GM21576 (cell line): ENCODE results near the gene POLR2J.
A peak's percentile ranks its signal among the peaks of the same experiment; 100 is the strongest.
"Not testable (repeated sequence)": the region's sequence is repeated elsewhere in the genome, so short reads cannot be mapped to it uniquely, and the experiment has no call there.

Source experiments
- ATAC-seq: cut with Tn5 transposase; IDR thresholded peaks from one replicate; pipeline ENCODE4 v1.9.1; 2021; ENCODE audit warnings: mild to moderate bottlenecking, moderate library complexity; ENCODE audit not compliant: unreplicated experiment

Gene POLR2J

DNA sequence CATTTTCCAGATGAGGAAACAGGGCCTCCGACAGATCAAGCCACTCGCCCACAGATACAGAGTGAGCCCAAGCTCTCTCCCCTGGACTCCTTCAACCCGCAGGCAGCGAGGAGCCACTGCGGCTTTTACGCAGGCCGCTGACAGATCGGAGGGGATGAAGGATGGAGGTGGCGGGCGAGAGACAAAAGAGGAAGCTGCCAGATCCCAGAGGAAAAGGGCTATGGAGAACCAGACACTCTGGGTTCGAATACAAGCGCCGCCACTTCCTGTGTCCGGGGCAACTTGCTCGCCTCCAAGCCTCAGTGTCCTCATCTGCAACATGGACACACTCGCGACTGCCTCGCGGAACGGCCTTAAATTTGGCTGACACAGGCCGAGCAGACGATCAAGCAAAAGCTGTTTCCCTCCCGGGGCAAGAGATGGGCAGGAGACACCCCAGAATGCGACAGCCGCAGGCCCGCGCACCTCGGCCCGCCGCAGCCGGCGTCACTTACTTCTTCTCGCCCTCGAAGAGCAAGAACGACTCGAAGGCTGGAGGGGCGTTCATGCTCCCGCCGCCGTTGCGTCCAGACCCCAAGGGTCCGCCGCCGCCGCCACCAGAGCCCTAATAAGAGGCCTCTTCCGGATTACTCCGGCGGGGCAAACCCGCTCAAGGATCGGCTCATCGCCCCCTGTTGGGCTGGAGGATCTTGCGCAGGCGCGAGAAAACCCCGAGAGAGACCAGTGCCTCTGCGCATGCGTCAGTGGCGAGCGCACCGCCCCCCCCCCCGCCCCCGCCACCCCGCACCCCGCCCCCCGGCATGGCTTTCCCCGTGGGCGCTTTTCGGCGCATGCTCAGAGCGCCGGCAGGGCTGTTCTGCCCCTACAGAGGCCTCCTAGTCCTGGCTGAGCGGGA, at the start of gene POLR2J:
POLR2J (minus strand) TSS at position 609 of the 895 bp plus-strand sequence; CDS start at position 547, 62 bp downstream.
- peak; percentile 85 for ATAC-seq

DNA sequence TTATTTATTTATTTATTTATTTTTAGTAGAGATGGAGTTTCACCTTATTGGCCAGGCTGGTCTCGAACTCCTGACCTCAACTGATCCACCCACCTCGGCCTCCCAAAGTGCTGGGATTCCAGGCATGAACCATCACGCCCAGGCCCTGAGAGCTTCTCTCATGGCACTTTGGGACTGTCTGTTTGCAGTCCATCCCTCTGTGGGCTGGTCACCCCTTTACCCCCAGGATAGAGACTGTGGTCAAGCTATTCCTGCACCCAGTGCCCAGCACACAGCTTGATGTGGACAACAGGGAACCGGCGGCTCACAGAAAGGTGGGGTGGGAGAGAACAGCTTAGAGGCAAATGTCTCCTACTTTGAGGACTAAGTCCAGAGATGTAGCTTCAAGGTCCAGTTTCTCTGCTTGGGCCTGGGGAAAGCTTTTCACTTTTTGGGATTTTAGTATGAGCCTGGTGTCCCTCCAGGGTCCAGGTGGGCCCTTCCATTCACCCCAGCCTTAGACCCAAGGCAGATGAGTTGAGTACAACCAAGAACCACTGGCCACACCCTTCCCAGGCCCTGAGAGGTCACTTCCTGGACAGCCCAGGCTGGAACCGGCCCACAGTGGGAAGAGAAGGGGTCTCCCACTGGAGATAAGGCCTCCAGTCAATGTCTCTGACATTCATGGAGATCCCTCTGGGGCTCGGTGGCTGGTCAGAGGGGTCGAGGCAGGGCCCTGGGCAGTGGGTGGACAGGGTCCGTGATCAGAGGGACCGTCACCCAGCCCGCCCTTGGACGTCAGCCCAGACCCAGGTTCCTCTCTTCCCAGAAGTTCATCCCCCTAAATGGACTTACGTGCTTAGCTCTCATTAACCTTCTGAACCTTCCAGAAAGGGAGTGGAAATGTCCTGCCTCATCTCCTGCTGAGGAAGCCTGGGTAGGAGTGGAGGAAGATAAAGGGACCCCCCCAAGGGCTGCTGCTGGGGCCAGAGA, 49.4 kb upstream of the POLR2J start:
- ATAC-seq = not testable (repeated sequence)

DNA sequence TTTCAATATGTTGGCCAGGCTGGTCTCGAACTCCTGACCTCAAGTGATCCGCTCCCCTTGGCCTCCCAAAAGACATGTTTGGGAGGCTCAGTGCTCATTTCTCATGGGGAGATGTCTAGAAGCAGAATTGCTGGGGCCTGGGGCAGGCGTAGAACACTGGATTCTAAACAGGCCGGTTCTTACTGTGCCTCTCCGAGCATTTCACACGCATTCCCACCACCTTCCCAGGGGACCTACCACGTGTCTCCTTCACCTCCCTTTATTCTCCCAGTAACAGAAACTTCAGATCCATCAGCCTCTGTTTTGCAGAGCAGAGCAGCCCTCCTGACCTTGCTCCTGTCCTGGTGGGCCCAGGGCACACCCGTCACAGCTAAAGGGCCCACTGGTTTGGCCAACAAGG, 48.5 kb upstream of the POLR2J start:
- ATAC-seq = not testable (repeated sequence)

DNA sequence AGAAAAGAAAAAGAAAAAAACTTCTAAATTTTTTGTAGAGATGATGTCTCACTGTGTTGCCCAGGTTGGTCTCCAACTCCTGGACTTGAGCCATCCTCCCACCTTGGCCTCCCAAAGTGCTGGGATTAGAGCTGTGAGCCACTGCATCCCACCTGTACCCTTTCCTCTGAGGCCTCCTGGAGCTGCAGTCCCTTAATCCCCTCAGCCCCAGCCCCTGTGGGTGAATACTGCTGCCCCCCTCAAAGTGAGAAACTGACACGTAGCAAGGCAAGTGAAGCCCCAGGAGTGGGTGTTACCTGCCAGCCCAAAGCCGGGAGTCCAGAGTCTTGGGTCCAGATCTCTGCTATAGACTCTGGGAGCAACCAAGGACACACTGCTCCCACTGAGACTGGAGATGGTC, 46.1 kb upstream of the POLR2J start:
- not testable (repeated sequence) for ATAC-seq

DNA sequence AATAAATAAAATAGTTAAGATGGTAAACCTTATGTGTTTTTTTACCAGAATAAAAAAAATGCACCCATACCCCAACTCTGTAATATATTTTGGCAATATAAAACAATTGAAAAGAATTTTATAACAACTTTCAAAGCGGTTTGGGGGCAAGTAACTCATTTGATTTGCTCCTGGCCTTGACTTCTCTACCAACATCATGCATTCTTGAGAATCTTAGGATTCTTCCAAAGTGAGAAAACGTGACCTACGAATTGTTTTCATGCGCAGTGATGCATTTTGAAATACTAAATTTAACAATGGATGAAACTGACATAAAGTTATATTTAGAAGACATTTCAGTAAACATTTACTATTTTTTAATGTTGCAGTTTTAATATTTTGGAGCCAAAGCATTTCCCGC, 42.1 kb upstream of the POLR2J start:
- not testable (repeated sequence) for ATAC-seq

DNA sequence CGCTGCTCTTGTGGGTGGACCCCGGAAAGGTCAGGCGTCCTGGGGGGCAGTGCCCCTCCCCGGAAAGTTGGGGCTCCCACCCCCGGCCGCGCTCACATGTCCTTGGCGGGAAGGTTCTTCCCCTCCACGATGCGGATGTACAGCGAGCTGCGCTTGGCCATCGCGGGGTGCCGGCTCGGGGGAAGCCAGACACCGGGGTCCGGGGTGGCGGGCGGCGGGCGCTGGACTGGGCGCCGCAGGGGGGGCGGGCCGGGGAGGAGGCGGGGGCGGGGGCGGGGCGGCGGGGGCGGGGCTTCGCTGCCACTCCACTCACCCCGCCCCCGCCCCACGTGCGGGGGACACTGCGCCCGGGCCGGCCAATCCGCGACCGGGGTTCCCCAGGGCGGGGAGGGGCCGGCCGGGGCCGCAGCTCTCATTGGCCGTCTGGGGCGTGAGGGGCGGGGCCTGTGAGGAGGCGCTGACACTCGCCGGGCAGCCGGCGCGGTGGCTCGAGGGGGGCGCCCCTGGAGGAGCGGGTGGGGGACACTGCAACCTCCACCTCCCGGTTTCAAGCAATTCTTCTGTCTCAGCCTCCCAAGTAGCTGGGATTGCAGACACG, 38.9 kb upstream of the POLR2J start, which contains the start of gene RASA4B:
RASA4B (minus strand) TSS at position 228 of the 598 bp plus-strand sequence; CDS start at position 161, 67 bp downstream.
- ATAC-seq = peak; percentile 57

DNA sequence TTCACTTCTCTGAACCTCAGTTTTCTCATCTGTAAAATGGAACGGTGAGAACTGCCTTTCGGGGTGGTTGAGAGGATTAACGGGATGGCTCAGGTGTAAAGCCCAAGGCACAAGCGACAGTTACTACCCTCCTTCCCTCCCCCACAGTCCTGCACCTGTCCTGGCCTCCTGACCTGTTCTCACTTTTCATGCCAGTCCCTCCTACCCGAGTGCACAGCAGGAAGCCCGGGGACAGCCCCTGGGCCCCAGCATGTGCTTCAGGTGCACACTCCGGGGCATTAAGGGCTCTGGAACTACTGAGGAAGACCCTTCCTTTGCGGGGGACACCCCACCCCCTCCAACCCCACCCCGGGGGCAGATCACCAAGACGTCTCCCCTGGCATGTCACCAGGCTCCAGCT, 38.2 kb upstream of the POLR2J start:
- ATAC-seq = peak; percentile 23

DNA sequence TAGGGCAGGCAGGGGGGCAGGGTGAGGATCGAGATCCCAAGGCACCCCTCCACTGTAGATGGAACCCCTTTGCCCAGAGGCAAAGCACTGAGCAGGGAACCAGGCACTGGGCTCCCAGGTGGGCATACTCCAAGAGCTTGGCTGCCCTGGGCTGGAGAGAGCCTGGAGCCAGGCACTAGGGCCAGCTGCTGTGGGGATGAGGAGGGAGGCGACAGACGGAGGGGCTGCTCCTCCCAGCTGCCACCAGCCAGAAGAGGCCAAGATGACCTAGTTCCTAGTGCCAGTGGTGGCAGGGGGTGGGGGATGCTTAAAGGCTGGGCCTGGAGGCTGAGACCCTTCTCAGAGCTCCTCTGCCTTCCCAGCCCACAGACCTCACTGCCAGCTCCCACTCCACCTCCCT, 37.2 kb upstream of the POLR2J start:
- not testable (repeated sequence) for ATAC-seq

DNA sequence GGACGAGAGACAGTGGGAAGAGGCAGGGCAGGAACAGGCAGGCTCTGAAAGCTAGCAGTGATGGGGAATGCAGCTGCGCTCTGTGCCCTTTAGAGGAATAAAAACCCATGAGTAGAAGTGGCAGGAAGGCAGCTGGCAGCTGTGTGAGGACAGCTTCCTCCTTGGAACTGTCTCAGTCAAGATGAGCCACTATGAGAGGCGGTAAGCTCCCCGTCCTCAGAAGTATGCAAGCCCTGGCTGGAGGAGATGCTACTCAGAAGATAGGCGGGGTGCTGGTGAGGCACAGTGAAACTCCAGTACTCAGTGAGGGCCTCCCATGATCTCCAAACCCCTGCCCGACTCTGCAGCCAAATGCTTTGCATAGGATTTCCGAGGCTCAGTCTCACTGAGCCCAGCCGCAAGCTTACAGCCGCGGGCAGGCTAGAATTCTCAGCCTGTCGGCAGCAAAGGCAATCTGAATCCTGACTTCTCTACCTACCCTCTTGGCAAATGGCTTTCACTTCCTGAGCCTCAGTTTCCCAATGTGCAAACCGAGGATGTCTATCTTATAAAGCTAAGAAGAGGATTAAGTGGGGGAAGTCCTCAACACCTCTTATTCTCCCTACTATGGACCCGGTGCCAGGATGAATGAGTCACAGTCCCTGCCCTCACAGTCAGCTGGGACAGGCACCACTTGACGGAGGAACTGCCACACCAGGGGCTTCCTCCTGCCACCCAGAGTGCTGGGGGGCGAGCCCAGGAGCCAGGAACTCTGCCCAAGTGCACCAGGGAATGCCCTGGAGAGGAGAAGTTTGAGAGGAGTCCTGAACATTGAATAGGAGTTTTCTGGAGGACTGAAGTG, 36.4 kb upstream of the POLR2J start:
- ATAC-seq = peak; percentile 56

DNA sequence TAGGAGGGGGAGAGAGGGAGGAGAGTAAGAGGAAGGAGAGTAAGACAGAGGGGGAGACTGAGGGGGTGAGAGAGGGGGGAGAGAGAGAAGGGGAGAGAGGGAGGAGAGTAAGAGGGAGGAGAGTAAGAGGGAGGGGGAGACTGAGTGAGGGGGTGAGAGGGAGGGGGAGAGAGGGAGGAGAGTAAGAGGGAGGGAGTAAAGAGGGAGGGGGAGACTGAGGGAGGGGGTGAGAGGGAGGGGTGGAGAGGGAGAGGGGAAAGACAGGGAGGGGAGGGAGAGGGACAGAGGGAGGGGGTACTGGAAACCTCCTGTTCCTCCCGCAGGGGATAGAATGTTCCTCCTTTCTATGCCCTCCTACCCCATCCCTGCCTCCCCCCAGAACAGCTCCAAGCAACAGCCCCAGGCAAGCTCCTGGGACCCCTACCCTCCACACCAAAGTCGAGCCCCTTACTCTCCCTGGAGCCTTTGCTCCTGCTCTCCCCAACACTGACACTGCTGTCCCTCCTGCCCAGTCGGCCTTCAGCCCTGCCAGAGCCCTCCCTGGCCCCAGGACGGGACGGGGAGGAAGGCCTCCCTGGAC, 34.0 kb upstream of the POLR2J start:
- not testable (repeated sequence) for ATAC-seq

DNA sequence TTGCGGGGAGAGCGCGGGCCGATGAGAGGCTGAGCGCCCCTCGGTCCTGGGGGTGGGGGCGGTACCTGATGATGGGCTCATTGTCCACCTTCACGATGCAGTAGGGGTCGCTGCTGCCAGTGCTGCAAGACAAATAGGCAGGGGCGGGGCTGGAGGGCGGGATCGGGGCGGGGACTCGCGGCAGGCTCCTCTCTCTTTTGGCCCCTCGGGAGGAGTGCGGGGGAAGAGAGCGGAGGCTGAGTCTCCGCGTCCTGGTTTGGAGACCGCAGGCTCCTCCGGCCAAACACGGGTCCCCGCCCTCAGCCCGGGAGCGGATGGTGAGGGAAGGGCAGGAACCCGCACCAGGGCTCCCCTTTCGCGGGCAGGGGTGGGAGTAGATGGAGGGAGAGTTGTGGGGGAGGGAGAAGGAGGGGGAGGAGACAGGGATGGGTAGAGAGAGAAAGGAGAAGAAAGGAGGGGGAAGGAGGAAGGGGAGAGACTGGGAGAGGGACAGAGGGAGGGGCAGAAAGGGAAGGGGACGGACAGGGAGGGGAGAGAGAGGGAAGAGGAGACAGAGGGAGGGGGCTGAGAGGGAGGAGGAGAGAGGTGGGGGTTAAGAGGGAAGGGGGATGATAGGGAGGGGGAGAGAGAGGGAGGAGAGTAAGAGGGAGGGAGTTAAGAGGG, 33.3 kb upstream of the POLR2J start:
- ATAC-seq = peak; percentile 36

DNA sequence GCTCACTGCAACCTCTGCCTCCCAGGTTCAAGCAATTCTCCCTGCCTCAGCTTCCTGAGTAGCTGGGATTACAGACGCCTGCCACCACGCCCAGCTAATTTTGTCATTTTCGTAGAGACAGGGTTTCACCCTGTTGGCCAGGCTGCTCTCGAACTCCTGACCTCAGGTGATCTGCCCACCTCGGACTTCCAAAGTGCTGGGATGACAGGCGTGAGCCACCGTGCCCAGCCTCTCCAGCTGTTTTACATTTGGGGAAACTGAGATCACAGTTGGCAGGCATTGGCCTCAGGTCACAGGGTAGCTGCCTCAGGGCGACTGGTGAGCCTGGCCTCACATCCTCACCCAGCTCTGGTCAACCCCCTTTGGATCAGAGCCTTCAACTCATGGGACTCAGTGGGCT, 31.9 kb upstream of the POLR2J start:
- not testable (repeated sequence) for ATAC-seq

DNA sequence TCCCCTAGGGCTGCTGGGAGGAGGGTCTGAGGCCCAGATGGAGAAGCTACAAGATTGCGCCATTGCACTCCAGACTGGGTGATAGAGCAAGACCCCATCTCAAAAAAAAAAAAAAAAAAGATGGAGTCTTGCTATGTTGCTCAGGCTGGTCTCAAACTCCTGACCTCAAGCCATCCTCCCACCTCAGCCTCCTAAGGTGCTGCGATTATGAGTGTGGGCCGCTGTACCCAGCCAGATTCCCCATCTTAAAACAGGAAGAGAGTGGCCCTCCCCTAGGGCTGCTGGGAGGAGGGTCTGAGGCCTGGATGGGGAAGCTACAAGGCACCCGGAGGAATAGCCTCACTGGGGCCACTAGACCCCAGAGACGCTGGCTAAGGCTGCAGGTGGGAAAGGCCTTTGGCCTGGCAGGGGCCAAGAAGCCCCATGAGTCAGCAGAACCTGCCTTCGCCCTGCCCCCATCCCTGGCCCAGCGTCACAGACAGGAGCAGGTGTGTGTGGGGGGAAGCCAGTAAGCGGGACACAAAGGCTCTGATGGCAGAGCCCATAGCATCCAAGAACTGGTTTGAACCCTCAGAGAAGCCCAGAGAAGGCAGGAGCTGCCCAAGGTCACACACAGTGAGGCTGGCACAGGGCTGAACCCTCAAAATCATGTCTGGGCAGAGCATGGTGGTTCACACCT, 28.8 kb upstream of the POLR2J start:
- ATAC-seq = not testable (repeated sequence)

DNA sequence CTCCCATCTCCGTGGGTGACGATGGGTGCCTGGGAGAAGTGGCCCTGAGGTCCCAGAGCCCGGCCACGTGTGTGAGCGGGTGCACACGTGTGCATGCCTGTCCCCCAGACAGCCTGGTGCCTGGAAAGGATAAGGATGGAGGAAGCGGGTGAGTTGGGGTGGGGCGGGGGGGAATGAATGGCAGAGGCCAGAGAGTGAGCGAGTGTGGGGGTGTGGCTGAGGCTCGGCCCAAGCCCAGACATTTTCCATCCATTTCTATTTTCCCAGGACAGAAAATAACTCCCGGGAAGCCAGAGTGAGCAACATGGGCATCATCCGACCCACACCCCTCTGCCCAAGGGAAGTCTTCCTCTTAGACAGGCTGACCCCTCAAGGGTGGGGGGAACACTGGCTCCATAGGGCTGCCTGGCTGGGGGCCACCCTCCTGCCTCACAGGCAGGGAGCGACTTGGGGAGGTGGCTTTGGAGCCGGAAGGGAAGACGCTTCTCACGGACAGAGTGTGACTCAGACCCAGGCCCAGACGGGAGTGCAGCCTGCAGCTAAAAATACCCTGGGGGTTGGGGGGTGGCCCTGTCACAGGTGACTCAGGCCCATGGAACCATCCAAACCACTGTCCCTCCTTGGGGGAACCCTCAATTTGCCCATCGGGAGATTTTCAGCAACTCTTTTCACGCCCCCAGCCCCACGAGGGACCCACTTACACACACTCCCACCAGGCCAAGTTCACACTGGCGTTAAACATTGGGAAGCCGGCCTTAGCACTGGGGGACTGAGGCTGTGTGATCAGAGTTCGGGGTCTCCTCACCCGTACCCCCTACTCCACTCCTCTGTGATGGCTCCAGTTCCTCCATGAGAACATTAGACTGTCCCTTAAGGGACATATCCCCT, 26.8 kb upstream of the POLR2J start:
- ATAC-seq = not testable (repeated sequence)

DNA sequence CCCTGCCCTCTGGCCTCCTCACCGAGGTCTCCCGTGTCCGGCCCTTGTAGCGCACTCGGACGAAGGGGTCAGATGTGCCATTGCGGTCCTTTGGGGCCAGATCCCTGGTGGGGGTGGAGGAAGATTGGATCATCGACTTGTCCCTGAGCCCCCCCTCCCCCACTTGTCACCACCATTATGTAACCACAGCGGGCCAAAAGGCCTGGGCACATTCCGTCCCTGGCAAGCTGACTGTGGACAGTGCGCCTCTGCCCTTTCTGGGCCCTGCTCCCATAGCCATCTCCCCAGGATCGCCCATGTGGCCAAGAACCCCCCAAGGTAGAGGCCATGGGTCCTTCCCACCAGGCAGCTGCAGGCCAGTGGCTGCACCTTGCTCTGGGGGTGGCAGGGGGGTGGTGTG, 24.4 kb upstream of the POLR2J start:
- not testable (repeated sequence) for ATAC-seq

DNA sequence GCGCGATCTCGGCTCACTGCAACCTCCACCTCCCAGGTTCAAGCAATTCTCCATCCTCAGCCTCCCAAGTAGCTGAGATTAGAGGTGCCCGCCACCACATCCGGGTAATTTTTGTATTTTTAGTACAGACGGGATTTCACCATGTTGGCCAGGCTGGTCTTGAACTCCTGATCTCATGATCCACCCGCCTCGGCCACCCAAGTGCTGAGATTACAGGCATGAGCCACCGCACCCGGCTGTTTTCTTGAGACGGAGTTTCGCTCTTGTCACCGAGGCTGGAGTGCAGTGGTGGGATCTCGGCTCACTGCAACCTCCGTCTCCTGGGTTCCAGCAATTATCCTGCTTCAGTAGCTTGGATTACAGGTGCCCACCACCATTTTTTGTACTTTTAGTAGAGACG, 19.6 kb upstream of the POLR2J start:
- not testable (repeated sequence) for ATAC-seq

DNA sequence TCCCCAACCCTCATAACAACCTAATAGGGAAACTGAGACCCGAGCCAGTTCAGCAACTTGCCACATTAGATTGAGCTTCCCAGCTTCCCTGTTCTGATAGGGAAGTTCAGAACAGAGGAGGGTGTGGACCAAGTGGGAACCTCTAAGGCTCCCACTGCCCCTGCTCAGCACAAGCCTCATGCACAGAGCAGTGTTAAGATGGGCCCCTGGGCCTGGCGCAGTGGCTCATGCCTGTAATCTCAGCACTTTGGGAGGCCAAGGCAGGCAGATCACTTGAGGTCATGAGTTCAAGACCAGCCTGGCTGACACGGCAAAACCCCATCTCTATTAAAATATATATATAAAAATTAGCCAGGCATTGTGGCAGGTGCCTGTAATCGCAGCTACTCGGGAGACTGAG, 18.6 kb upstream of the POLR2J start:
- ATAC-seq = not testable (repeated sequence)
